HCT116 (cell line): ENCODE results near the gene SYDE2. TPM values are rescaled to one million over a fixed set of nuclear protein-coding genes. Genes with fewer than 3 reads are reported as not detected.

Experiments
- microRNA-seq: library from miRNA; unstranded; fragments of <30 nt; microRNA quantifications from one replicate; pipeline ENCODE4, GENCODE V29; 2016; ENCODE audit warnings: borderline number of aligned reads
- total RNA-seq: library from RNA; stranded (reverse); gene quantifications from one replicate; pipeline ENCODE4 v1.2.1, GENCODE V29; 2021; ENCODE audit not compliant: unreplicated experiment

The SYDE2 gene
- total RNA-seq, 1 experiment from 2014 or later: 5.3 TPM

Small RNA genes lying within 50 kb of the gene (microRNA-seq; reads per million reads assigned to microRNA genes)
- 1.2 reads per million for gene MIR4423

Other genes starting within 250 kb of the SYDE2 start
- 11.3 TPM for gene MCOLN2, start 203.9 kb downstream of the SYDE2 start, total RNA-seq
- 10.7 TPM for gene MCOLN3, start 152.5 kb downstream of the SYDE2 start, total RNA-seq
- 23.3 TPM for gene C1orf52, start 58.6 kb upstream of the SYDE2 start, total RNA-seq
- gene BCL10, start 75.6 kb upstream of the SYDE2 start, total RNA-seq: 33.8 TPM